Ishikawa (cell line): ENCODE data around the gene FCN2.

Experiments used
- CEBPB ChIP-seq: IDR thresholded peaks from 2 replicates; pipeline ENCODE4 v1.6.1; 2012
- CREB1 ChIP-seq: IDR thresholded peaks from 2 replicates; pipeline ENCODE4 v1.6.1; 2012; ENCODE audit warnings: low read depth
- EGR1 ChIP-seq: IDR thresholded peaks from 2 replicates; pipeline ENCODE4 v1.6.1; 2012
- EP300 ChIP-seq: IDR thresholded peaks from 2 replicates; pipeline ENCODE4 v1.6.1; 2012; ENCODE audit warnings: borderline replicate concordance
- MAX ChIP-seq: IDR thresholded peaks from 2 replicates; pipeline ENCODE4 v1.6.1; 2012
- RAD21 ChIP-seq: IDR thresholded peaks from 2 replicates; pipeline ENCODE4 v1.6.1; 2012; ENCODE audit warnings: low read depth
- TAF1 ChIP-seq: IDR thresholded peaks from 2 replicates; pipeline ENCODE4 v1.6.1; 2012; ENCODE audit warnings: low read depth, mild to moderate bottlenecking
- YY1 ChIP-seq: IDR thresholded peaks from 2 replicates; pipeline ENCODE4 v1.6.1; 2012; ENCODE audit warnings: low read depth

- TF ChIP-seq EP300 (no peak), YY1 (no peak), MAX (no peak), RAD21 (no peak), CEBPB (no peak), TAF1 (no peak), EGR1 (no peak), CREB1 (no peak)
Observed at GRCh38 chr9:134839455-134840125, 41.0 kb upstream of the FCN2 start.
